Activated gamma-delta T cell treated with Interleukin-2 at 50 U/mL for 16 hours (primary cell): Measurements from ENCODE around the gene SEMG2.

ENCODE experiments used
- DNase-seq: peaks from one replicate; pipeline ENCODE4 v3.0.0-alpha.2; 2020

Gene SEMG2

DNA sequence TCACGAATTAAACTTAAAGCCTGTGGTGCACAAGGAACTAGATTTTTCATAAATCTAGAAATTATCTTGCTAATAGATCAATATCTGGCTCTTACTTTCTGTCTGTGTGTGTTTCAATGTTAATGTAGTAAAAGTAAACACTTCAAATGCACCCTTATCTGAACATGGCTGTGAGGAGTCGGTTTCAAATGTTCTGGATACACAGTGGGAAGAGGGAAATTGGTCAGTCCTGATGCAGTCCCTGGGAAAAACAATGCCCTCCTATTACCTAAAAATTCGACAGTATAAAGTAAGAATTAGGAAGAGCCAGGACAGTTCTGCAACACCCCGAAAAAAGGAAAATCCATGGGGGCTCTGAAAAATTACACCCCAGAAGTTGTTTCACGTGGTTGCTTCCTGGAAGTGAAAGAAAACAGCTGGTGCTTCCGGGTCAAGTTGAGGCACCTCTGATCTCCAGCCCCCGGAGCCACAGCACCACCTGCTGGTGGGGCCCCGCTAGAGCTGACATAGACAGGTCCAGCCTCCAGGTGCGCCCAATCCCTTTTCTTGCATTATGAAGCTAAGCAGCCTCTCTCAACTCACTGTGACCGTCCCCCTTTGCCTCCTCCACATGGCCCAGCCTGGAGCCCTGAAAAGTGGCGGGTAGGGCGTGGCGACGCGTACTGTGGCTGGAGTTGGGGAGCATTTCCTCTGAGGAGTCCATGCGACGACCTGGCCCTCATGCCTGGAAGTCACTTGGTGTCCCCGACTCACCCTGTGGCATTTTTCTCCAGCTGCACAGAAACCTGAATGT lies 8.3 kb downstream of the SEMG2 start:
- DNase-seq = peak; percentile 8

DNA sequence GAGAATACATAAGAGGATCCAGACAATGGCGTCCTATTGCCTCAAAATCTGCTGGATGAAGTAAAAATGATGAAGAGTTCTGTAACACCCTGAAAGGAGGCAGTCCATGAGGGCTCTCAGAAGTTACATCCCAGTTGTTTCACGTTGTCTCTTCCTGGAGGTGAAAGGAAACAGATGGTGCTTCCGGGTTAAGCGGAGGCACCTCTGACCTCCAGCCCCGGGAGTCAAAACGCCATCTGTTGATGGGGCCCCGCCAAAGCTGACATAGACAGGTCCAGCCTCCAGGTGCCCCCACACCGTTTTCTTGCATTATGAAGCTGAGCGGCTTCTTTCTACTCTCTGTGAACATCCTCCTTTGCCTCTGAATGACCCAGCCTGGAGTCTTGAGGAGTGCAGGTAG lies 9.5 kb downstream of the SEMG2 start:
- no peak for DNase-seq

DNA sequence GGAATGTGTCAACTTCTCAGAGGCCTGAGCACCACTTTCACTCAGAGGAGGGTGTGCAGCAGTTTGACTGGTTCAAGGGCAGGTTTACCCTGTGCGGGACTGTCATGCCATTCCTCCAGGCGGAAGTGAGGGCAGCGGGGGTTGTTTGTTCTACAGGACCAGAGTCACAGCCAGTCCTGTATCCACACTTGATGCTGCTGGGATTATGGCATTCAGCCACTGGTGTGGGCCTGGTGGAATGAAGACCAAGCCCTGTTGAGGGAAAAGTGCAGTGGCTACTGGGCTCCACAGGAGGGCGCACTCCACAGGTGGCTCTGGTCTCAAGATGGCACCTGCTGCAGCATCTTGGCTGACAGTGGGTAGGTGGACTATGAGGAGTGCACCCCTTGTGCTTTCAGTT lies 14.8 kb downstream of the SEMG2 start:
- DNase-seq = no peak

DNA sequence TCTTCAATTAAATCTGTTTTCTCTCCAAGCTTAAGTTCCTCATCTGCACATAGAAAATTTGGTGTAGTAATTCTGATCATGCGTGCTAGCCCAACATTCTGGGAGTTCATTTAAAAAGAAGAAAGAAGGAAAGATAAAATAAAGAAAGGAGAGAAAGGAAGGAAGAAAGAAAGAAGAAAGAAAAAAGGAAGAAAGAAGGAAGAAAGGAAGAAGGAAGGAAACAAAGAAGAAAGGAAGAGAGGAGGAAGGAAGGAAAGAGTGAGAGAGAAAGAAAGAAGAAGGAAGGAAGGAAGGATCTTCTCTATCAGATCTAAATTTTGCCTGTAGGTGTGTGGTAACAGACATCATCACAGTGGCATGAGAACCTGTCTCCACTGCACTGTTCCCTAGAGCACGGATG lies 17.0 kb downstream of the SEMG2 start:
- no peak for DNase-seq

DNA sequence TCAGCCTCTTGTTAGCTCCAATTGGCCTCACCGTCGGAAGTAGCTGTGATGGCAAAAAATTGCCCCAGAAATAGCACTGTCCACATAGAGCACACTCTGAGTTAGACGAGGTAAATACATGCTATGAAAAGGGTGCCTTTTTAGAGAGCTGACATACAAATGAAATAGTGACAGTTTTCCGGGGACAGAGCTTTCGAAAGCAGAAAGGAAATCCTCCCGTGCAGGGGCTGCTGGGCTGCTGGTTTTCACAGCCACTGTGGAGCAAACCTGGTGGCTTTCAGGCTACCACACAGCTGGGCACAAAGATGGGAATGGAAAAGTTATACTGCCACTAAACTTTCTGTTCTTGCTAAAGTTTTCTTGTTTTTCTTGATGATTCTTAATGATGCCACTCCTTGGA lies 24.9 kb downstream of the SEMG2 start:
- no peak for DNase-seq

DNA sequence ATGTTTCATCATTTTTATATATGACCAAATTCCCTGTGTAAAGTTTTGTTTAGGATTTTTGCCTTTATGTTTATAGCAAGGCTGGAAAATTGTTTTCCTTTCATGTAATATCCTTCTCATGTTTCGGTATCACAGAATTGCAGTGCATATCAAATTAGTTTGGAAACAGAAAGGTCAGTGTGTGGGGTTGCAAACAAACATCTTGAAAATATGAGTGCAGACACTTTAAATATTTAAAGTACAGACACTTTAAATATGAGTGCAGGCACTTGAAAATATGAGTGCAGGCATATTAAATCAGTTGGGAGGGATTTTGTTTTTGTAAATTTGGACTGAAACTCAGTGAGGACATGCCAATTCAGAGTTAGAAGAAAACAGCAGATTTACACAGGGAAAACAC lies 26.7 kb downstream of the SEMG2 start:
- no peak for DNase-seq

DNA sequence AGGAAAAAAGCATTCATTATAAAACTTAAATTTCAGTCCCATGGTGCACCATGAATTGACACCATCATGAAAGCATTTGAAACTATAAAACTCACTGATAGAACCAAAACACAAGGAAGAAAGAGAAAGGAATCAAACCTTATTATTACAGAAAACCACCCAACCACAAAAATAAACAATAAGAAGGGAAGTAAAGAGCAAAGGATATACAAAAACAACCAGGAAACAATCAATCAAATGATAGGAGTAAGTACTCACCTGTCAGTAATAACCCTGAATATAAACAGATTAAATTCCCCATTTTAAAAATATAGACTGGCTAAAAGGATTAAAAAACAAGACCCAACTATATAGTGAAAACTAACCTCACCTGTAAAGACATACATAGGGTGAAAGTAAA lies 27.4 kb downstream of the SEMG2 start:
- DNase-seq = no peak

DNA sequence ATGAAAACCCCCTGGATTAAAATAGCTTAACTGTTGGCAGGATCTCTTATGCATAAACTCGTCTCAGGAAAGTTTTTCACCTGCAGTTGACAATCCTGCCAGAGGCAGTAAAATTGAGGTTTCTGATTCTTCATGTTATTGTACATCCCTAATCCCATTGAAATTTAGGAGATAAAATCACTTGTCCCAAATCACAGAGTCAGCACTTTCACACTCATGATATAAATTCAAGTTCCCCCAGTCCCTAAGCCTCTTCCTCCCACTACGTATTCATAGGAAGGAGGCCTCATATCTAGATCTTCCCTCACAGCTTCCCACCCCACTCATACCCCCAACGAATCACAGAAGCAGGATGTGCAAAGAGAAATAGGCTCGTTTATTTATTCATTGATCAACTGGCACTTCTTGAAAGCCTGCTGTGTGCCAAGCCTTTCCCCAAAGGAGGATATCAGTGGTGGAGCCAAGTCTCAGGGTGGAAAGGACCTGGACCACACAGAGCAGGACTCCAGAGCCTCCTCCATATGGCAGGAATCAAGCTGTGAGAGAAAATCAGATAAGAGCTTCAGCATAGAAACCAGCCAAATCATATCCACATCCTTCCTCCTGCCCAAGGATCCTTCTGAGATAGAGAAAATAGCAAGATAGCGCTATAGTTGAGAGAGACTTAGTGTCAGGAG lies 30.8 kb downstream of the SEMG2 start:
- DNase-seq = no peak

DNA sequence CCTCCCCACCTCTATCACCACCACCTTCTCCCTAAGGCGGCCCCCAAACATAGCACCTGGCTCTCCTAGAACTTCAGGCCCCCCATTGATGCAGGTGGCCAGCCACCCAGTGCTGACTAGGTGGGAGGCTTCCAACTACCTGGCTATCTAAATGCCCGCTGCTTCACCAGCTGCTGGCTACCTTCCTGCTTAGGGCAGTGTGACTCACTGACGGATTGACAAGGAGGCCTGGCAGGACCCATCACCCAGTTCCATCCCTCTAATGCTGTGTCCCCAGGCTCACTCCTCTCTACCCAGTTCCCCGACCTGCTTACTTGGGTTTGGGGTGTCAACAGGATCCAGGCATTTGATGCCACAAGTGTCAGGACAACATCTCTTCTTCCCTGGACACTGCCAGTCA lies 32.1 kb downstream of the SEMG2 start:
- no peak for DNase-seq

DNA sequence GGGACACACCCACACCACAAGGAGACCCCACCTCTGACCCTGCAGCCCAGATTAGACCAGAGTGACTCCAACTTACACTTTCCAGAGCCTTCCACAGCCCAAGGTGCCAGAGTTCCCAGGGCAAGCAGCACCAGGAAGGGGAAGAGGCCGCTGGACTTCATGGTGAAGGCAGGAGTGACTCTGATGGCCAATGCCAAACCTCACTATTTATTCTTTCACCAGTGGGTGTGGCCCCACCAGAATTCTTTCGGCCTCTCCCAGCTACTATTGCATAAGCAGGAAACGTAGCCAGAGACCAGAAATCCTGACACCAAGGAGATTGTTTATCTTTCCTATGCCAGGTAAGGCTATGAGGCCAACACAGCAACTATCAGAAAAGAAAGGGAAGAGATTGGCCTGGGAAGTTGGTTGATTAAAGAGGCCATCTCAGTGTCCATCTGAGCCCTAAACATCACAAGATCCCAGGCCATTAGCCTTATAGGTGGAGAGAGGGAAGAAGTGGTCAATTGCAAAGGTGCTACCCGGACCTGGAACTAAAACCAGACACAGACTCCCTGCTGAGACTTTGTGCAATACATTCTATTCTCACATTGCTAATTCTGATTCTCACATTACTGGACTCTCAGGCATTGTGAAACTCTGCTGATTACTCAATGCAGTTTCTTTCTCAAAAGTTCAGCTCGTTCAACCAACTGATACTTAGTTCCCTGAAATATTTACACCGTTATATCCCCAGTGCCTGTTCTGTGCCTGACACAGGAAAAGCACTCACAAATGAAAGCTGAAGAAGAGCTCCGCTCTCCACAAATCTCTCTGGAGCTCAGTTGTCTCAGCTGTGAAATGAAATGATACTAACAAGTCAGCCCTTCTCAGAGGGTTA lies 33.5 kb downstream of the SEMG2 start, which contains the start of gene SLPI:
Gene SLPI (minus strand): TSS at position 182 of the 880 bp plus-strand sequence. CDS start 21 bp downstream, at position 161.
- DNase-seq = no peak

DNA sequence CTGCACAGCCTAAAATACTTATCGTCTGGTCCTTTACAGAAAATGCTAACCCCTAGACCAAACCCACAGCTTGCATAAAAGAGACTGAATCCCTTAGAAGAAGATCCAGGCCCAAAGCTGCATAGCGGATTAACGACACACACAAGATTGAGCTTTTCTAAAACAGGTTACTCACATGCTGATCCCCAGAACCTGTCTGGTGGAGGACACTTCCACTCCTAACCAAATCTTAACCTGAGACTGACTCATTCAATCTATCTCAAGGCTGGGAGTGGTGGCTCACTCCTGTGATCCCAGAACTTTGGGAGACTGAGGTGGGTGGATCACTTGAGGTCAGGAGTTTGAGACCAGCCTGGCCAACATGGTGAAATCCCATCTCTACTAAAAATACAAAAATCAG lies 36.0 kb downstream of the SEMG2 start:
- no peak for DNase-seq

DNA sequence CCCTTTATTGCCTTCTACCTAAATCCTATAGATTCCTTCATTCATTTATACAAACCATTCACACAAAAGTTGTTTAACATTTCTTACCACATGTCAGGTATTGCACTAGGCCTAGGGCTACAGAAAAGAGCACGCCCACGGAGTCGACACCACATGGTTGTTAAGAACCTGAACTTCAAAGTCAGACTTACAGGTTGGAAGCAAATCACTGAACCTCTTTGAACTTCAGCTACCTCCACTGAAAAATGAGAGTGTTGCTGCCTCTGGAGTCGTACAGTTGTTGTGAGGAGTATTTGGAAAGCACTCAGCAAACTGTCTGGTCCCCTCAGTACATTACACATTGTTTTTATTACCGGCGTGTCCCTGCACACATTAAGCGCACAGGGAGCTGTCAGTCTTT lies 36.5 kb downstream of the SEMG2 start:
- no peak for DNase-seq

DNA sequence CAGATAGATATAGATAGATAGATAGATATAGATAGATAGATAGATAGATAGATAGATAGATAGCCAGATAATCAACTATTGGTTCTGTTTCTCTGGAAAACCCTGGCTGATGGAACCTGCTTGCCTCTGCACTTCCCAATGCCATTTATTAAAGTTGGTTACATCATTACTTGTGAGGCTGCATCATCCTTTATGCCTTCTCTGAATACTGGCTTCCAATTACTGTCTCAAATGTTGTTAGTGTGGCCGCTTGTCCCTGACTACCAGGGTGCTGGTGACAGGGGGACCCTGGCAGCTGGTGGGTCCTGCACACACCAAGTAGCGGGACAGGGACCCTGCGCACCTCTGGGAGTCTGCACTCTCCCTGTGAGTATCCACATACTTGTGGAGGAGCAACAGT lies 37.1 kb downstream of the SEMG2 start:
- DNase-seq = no peak

DNA sequence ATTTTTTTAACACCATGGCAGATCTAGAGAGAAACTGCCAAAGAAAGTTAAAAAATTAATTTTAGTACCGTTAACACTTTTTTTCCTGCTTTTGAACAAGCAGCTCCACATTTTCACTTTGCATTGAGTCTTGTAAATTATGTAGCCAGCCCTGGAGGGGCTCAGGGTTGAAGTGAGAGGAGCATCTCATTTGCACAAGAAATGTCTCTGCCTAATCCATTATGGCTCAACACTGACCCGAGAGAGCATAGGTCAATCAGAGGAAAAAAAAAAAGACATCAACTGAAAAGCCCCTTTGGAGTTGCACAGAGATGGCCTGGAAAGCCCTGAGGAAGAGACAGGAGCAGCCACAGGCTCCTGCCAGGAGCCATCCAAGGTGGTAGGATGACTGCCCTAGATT lies 37.5 kb downstream of the SEMG2 start:
- DNase-seq = no peak

DNA sequence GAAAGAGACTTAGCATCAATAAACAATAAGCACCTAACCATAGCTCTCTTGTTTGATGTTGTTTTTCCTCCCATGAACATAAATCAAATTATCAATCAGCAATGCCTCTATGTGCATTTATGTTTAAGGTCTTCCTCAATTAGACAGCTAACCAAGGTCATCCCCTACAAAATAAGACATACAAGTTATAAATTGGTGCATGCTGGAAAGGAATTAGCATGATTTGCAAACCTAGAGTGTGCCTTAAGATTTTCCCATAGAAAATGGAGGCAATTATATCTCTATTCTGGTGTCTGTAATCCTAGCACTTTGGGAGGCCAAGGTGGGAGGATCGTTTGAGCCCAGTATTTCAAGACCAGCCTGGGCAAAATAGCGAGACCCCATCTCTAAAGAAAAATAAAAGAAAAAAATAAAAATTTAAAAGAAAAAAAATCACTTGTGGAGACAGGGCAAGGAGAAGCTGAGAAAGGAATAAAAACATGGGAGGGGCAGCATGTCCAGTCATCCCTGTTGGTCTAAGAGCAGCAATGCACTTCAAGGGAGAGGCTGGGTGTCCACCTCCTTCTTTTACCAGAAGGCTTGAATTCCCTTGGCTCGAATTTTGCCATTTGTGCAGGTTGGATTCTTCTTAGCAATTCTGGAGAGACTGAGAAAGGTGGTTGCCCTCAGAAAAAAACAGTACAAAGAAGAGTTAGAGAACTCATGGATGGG lies 42.5 kb downstream of the SEMG2 start:
- no peak for DNase-seq

DNA sequence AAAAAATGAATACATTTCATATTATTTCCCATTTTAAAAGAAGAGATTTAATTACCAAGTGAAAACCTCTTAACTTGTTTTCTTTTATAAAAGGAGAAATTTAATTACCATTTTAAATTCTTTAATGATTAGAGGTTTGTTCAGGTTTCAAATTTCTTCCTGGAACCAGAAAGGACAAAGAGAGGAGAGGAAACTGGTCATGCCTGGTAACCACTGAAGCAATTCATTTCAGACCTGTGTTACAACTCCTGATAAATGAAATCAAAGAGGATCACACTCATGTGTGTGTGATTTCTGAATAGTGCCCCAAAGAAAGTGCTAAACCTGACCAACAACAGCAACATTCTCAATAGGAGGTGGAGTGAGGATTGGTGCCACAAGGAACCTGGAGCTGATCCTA lies 45.8 kb downstream of the SEMG2 start:
- no peak for DNase-seq

DNA sequence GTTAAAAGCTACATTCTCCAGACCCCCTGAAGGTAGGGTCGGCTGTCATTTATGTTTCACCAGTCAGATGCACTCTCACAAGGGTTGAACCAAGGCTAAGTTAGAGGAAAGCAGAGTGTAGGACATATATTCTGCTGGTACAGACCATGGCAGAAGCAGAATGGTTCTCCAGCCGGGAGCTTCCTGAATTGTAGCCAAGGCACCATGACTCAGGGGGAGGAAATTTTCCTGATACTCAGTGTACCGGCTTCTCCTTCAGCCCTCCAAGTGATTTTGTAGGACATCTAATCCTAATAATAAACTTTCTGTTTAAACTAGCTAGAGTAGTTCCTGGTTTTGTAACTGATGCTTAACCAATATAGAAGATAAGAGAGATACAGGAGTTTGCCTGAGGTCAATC lies 47.4 kb downstream of the SEMG2 start:
- no peak for DNase-seq

DNA sequence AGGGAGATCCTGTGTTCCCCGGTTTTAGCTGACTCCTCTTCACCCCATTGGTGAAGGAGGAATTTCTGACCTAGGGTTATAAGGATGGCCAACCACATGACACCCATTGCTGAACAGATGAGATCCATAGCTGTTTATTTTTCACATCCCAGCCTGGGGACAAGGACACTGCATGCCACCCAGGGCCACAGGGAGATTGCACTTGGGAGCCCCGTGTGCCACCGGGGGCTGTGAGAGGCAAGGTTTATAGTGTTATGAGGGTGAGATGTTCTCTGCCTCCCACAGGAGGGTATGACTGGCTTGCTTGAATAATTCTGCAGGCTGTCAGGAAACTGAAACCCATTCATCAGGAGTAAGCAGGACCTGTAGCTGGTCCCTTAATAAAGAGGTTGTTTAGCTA lies 47.9 kb downstream of the SEMG2 start:
- DNase-seq = no peak

DNA sequence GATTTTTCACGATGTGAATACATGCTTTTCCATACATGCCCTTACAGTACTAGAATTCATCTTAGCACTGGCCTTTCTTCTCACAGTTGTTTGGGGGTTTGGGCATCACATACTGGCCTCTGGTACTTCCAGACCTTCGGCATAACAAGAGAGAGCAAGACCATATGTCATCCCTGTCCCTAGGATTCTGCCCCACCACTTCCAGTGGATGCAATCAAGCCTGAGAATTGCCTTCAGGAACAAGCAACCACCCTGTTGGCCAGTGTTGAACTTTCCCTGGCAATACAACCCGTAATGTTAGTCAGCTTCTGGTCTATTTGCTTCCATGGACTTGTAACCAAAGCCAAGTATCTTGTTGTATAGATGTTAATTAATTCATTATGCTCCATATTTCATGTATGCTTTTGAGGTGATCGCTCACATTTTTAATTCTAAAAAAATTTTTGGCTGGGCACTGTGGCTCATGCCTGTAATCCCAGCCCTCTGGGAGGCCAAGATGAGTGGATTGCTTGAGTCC lies 48.6 kb downstream of the SEMG2 start:
- DNase-seq = no peak
